Mammary epithelial cell (primary cell): ENCODE results near the gene NSMCE1.
"Not testable (repeated sequence)": the region's sequence is repeated elsewhere in the genome, so short reads cannot be mapped to it uniquely, and the experiment has no call there.

ENCODE experiments used
- EZH2 ChIP-seq: IDR thresholded peaks from 2 replicates; pipeline ENCODE4 v1.6.1; 2012; ENCODE audit warnings: low read length, inconsistent platforms, borderline replicate concordance
- TF ChIP-seq, protein P1 (sequence below), 2 donors: IDR thresholded peaks in 1 of 2; conservative IDR thresholded peaks in 1 of 2; 2 replicates each; pipeline ENCODE4 v1.5.1; 2011 to 2012; ENCODE audit warnings: inconsistent platforms in 2 of 2, low read length in 2 of 2, mild to moderate bottlenecking in 2 of 2, control low read depth in 1 of 2, low read depth in 1 of 2; ENCODE audit not compliant: insufficient read depth in 1 of 2; ENCODE audit errors: extremely low read depth in 1 of 2

DNA sequence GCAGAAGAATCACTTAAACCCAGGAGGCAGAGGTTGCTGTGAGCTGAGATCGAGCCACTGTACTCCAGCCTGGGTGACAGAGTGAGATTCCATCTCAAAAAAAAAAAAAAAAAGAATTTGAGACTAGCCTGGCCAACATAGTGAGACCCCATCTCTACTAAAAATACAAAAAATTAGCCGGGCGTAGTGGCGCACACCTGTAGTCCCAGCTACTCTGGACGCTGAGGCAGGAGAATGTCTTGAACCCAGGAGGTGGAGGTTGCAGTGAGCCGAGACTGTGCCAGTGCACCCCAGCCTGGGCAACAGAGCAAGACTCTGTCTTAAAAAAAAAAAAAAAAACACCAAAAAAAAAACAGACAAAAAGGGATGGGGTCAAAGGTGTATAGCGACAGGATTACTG is 4.1 kb upstream of the NSMCE1 start:
- not testable (repeated sequence) for TF ChIP-seq EZH2
- TF ChIP-seq, protein P1, sequence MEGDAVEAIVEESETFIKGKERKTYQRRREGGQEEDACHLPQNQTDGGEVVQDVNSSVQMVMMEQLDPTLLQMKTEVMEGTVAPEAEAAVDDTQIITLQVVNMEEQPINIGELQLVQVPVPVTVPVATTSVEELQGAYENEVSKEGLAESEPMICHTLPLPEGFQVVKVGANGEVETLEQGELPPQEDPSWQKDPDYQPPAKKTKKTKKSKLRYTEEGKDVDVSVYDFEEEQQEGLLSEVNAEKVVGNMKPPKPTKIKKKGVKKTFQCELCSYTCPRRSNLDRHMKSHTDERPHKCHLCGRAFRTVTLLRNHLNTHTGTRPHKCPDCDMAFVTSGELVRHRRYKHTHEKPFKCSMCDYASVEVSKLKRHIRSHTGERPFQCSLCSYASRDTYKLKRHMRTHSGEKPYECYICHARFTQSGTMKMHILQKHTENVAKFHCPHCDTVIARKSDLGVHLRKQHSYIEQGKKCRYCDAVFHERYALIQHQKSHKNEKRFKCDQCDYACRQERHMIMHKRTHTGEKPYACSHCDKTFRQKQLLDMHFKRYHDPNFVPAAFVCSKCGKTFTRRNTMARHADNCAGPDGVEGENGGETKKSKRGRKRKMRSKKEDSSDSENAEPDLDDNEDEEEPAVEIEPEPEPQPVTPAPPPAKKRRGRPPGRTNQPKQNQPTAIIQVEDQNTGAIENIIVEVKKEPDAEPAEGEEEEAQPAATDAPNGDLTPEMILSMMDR (conservative IDR thresholded peaks at IDR 0.05 in 1 of 2, IDR thresholded peaks at IDR 0.05 in 1 of 2; ENCODE audit: extremely low read depth in 1 of 2, insufficient read depth in 1 of 2, low read depth in 1 of 2, low read length in 2 of 2) = not testable (repeated sequence)
